Upper lobe of right lung (tissue), 1 donor: ENCODE results near the gene SAFB. TPM values are rescaled to one million over a fixed set of nuclear protein-coding genes. Genes with fewer than 3 reads are reported as not detected.

Experiments used
- ATAC-seq: fragments of 200-7000 bp; cut with Tn5 transposase; one replicate; pipeline ENCODE4 v1.9.1; 2020; ENCODE audit warnings: mild to moderate bottlenecking, moderate library complexity
- DNase-seq: peaks from one replicate; pipeline ENCODE4 v3.0.0-alpha.2; 2020
- H3K27ac ChIP-seq: fragments of 200-600 bp; one replicate; pipeline ENCODE4 v1.8.0; 2022
- H3K27me3 ChIP-seq: fragments of 200-600 bp; one replicate; pipeline ENCODE4 v1.8.0; 2022; ENCODE audit warnings: mild to moderate bottlenecking
- H3K36me3 ChIP-seq: fragments of 200-600 bp; one replicate; pipeline ENCODE4 v1.8.0; 2022
- H3K4me1 ChIP-seq: fragments of 200-600 bp; one replicate; pipeline ENCODE4 v1.8.0; 2022
- H3K4me3 ChIP-seq: fragments of 200-600 bp; one replicate; pipeline ENCODE4 v1.8.0; 2022; ENCODE audit warnings: mild to moderate bottlenecking
- H3K9me3 ChIP-seq: fragments of 200-600 bp; one replicate; pipeline ENCODE4 v1.8.0; 2022
- CTCF ChIP-seq: fragments of 200-600 bp; IDR thresholded peaks from one replicate; pipeline ENCODE4 v1.8.0; 2022; ENCODE audit warnings: antibody characterized with exemption
- intact Hi-C: fragments of 100-400 bp; cut with DNase I; formaldehyde crosslinking; loops from one replicate; pipeline ENCODE4 v1.11.0; 2022
- total RNA-seq: library from RNA; stranded (reverse); fragmentation: NEBNext Ultra II Directional; extraction: Animal tissue kit (Norgen Biotek cat#: 25700); gene quantifications from one replicate; pipeline ENCODE4 v1.2.1, GENCODE V29; 2021
- donor health status: DM: no; HTN: yes; CAD: no; lungs with severe emphysema.

SAFB gene
- total RNA-seq, 1 donor from 2014 or later: 71.9 TPM

DNA sequence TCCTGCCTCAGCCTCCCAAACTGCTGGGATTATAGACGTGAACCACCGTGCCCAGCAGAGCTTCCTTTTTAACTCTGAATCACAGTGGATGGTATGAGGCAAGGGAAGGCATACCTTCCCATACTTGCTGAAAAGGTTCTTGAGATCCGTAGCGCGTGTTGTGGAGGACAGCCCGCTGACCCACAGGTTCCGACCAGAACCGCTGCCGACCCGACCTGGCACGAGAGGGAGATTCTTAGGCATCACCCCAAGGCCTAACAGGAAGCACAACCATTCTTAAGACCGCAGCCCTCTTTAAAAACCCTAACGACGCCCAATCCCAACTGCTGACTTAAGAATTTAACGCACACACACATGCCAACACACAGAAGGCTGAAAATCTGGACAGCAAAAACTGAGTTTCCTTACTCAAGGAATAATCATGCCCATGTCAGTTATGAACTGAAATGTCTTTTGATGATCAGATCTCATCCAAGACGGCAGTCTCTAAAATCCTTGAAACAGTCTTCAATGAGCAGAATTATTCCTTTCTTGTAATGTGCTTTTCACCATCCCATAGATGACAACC is 12.9 kb upstream of the SAFB start:
- Histone ChIP-seq H3K4me1 (no peaks in the 10 kb centered on the region), H3K27me3 (no peaks in the 10 kb centered on the region), H3K36me3 (peaks cover 92% of the 10 kb centered on the region), H3K4me3 (no peak overlapping the region), H3K27ac (no peak overlapping the region), H3K9me3 (no peaks in the 10 kb centered on the region)
- no peak for TF ChIP-seq CTCF
- intact Hi-C loops: no loop called here
- no peak for DNase-seq
- ATAC-seq: no peak

DNA sequence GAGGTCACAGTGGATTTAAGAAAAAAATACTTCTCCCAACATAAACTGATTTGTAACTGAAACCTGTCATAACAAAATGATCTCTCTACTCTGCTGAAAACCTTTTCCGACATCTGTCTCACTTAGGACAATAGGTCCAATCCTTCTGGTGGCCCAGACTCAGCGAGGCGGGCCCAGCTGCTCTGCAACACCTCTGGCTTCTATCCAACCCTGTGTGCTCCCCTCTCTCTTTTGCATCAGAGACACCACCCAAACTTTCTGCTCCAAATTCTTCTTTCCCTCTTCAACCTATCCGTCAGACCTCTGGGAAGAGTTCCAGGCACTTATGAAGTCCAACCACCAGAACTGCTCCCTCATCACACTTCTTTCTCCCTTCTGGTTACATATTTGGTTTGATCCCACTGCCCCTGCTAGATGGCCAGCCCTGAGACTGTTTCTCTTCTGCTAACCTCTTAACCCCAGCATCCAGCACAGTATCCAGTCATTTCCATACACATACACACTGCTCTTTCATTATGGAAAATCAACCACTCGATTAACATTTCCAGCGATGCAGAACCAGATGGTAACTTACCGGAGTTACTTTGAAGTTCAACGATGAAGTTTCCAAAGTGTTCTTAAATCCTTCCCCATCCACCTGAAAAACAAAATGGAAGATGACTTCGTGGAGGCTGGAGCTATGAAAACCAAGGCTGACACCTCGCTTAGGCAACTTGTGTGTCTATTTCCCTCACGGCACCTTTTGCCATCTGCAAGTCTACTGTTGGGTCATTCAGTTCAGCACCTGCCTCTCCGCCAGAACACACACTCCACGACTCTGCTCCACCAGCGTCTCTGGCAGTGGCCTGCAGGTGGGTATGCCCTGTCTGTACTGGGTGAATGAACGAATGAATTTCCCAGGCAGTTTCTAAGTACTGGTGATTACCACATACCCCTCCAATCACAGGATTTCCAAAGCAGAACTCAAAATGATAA is 9.7 kb upstream of the SAFB start:
- H3K9me3 ChIP-seq: no peaks in the 10 kb centered on the region
- no peaks in the 10 kb centered on the region for H3K4me1 ChIP-seq
- H3K4me3 ChIP-seq: no peak overlapping the region
- no peak for TF ChIP-seq CTCF
- no peak overlapping the region for H3K27ac ChIP-seq
- no peak for DNase-seq
- no peak for ATAC-seq
- intact Hi-C loops: no loop called here
- peaks cover 92% of the 10 kb centered on the region for H3K36me3 ChIP-seq
- H3K27me3 ChIP-seq: no peaks in the 10 kb centered on the region

- DNase-seq (no peak), ATAC-seq (no peak)
- Histone ChIP-seq H3K36me3 (peaks cover 93% of the 10 kb centered on the region), H3K27me3 (no peaks in the 10 kb centered on the region), H3K4me3 (no peak overlapping the region), H3K4me1 (peaks cover 16% of the 10 kb centered on the region), H3K9me3 (no peaks in the 10 kb centered on the region), H3K27ac (no peak overlapping the region)
- TF ChIP-seq CTCF: no peak
- intact Hi-C loops: no loop called here
Observed at GRCh38 chr19:5615756-5616327, 7.0 kb upstream of the SAFB start.

DNA sequence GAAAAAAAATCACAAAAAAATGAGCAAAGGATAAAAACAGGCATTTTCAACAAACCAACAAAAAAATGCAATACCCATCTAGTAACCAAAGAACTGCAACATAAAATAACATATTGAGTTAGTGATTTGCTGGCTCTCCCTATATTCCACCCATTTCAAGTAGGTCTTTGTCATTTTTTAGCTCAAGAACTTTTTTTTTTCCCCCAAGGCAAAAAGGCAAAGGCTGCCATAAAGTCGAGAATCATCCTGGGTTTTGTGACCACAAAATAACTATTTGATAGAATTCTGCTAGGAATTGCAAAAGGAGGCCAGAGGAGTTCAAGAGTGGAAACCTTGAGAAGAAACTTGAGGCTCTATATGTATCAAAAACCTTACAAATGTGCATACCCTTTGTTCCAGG is 5.8 kb upstream of the SAFB start:
- H3K27me3 ChIP-seq: no peaks in the 10 kb centered on the region
- intact Hi-C loops: no loop called here
- TF ChIP-seq CTCF: no peak
- H3K4me1 ChIP-seq: peaks cover 23% of the 10 kb centered on the region
- DNase-seq (no peak), ATAC-seq (no peak)
- H3K36me3 ChIP-seq: peaks cover 93% of the 10 kb centered on the region
- no peak overlapping the region for H3K4me3 ChIP-seq
- no peaks in the 10 kb centered on the region for H3K9me3 ChIP-seq
- no peak overlapping the region for H3K27ac ChIP-seq

- H3K27ac ChIP-seq: no peak overlapping the region
- H3K4me1 ChIP-seq: peaks cover 23% of the 10 kb centered on the region
- peaks cover 78% of the 10 kb centered on the region for H3K36me3 ChIP-seq
- H3K27me3 ChIP-seq: no peaks in the 10 kb centered on the region
- no peak for TF ChIP-seq CTCF
- ATAC-seq: no peak
- no peak overlapping the region for H3K4me3 ChIP-seq
- H3K9me3 ChIP-seq: no peaks in the 10 kb centered on the region
- DNase-seq: no peak
- intact Hi-C loops: no loop called here
Observed at GRCh38 chr19:5618591-5618990, 4.3 kb upstream of the SAFB start.
